ENCODE measurements around the gene PSMD9. TPM values are rescaled to one million over a fixed set of nuclear protein-coding genes. Genes with fewer than 3 reads are reported as not detected.
A peak's percentile ranks its signal among the peaks of the same experiment; 100 is the strongest.

PSMD9 gene
- total and polyA plus RNA-seq, 10 of the 15 experiments (the other 5 are each of a cell fraction or from before 2014, with no cell fraction given) = 14.6 to 152 (median 58.1) TPM

- TF ChIP-seq RELB (IDR thresholded peaks at IDR 0.05; ENCODE audit: low read depth) = peak; percentile 84
- TF ChIP-seq PML (IDR thresholded peaks at IDR 0.05; ENCODE audit: low read length) = peak; percentile 91
- no peak for TF ChIP-seq SRF (IDR thresholded peaks at IDR 0.05; ENCODE audit: low read depth in 2 of 2, low read length in 2 of 2)
- peak; percentile 89 for TF ChIP-seq YY1 (IDR thresholded peaks at IDR 0.05; ENCODE audit: low read depth, low read length)
- no peak for TF ChIP-seq ZNF384 (IDR thresholded peaks at IDR 0.05; ENCODE audit: borderline replicate concordance, low read depth, low read length)
- TF ChIP-seq CREB1 (IDR thresholded peaks at IDR 0.05; ENCODE audit: low read depth) = peak; percentile 71; the same call in 1 of the 2 replicates
- TF ChIP-seq E2F8 (IDR thresholded peaks at IDR 0.05; ENCODE audit: low read depth, partially characterized antibody) = peak; percentile 43
- TF ChIP-seq TCF7 (IDR thresholded peaks at IDR 0.05; ENCODE audit: borderline replicate concordance) = no peak
- peak; percentile 70 for TF ChIP-seq HCFC1 (IDR thresholded peaks at IDR 0.05; ENCODE audit: low read length)
- peak; percentile 98 for TF ChIP-seq MAX (IDR thresholded peaks at IDR 0.05; ENCODE audit: low read depth, low read length)
- TF ChIP-seq ETV6 (conservative IDR thresholded peaks at IDR 0.05 in 1 of 2, IDR thresholded peaks at IDR 0.05 in 1 of 2; ENCODE audit: borderline replicate concordance in 1 of 2, low read depth in 1 of 2) = 0 out of 4 replicates have a peak, but pooled peaks of 1 of the 2 experiments have one; percentile 30
- TF ChIP-seq CBX3 (IDR thresholded peaks at IDR 0.05; ENCODE audit: borderline replicate concordance, low read depth) = no peak
- TF ChIP-seq SMAD5 (IDR thresholded peaks at IDR 0.05; ENCODE audit: low read depth) = peak; percentile 38; the same call in 1 of the 2 replicates
- peak; percentile 98 for TF ChIP-seq POLR2A (IDR thresholded peaks at IDR 0.05; ENCODE audit: low read depth, low read length)
- TF ChIP-seq USF1 (IDR thresholded peaks at IDR 0.05; ENCODE audit: borderline replicate concordance, extremely low read length, insufficient read depth, low read depth, low read length) = peak; percentile 88
- TF ChIP-seq SUPT20H (IDR thresholded peaks at IDR 0.05; ENCODE audit: borderline replicate concordance, control insufficient read depth, low read depth, low read length) = no peak
- TF ChIP-seq NRF1 (conservative IDR thresholded peaks at IDR 0.05; ENCODE audit: low read depth, low read length) = no peak
- TF ChIP-seq SMARCA5 (IDR thresholded peaks at IDR 0.05) = peak; percentile 93
- TF ChIP-seq BCLAF1 (IDR thresholded peaks at IDR 0.05) = no peak
- peak; percentile 90 for TF ChIP-seq BACH1 (IDR thresholded peaks at IDR 0.05; ENCODE audit: borderline replicate concordance)
- TF ChIP-seq EP300 (IDR thresholded peaks at IDR 0.05; ENCODE audit: borderline replicate concordance in 1 of 2, control insufficient read depth in 1 of 2, low read depth in 2 of 2, low read length in 2 of 2) = 0 out of 4 replicates have a peak, but pooled peaks of 1 of the 2 experiments have one; percentile 17
Observed at GRCh38 chr12:121888478-121889273, at the start of gene PSMD9 (continued).

Data from GM12878 (cell line).